SU-DHL-6 (cell line): ENCODE measurements around the gene DEPDC5.

ENCODE experiments used
- H2AFZ ChIP-seq: fragments of 200-600 bp; sonication (generic); 2 replicates; pipeline ENCODE4 v1.6.1; 2014; ENCODE audit warnings: low read depth, mild to moderate bottlenecking, moderate library complexity, mixed read lengths, antibody characterized with exemption, low read length; ENCODE audit not compliant: severe bottlenecking
- H3F3A ChIP-seq: fragments of 200-600 bp; shearing (Covaris generic); 2 replicates; pipeline ENCODE4 v1.6.0; 2016; ENCODE audit warnings: antibody characterized with exemption, mild to moderate bottlenecking; ENCODE audit not compliant: insufficient read depth
- H3K27ac ChIP-seq: fragments of 200-600 bp; sonication (generic); 2 replicates; pipeline ENCODE4 v1.5.1; 2016; ENCODE audit warnings: low read depth, mild to moderate bottlenecking, low read length, moderate library complexity, mixed read lengths
- H3K27me3 ChIP-seq: fragments of 200-600 bp; sonication (generic), shearing (Covaris generic); 2 replicates; pipeline ENCODE4 v1.6.0; 2014; ENCODE audit warnings: mild to moderate bottlenecking, low read length
- H3K36me3 ChIP-seq: fragments of 200-600 bp; sonication (generic); 2 replicates; pipeline ENCODE4 v1.6.1; 2014; ENCODE audit warnings: mild to moderate bottlenecking, low read length, mixed read lengths
- H3K4me2 ChIP-seq: fragments of 300-600, 200-600 bp; shearing (Covaris generic), sonication (generic); 2 replicates; pipeline ENCODE4 v1.6.0; 2014; ENCODE audit warnings: low read length, low read depth, mild to moderate bottlenecking; ENCODE audit not compliant: poor library complexity, severe bottlenecking
- H3K4me3 ChIP-seq: fragments of 200-600 bp; sonication (generic); 2 replicates; pipeline ENCODE4 v1.5.1; 2014; ENCODE audit warnings: antibody characterized with exemption, low read length, mild to moderate bottlenecking, mixed read lengths; ENCODE audit not compliant: insufficient read depth, poor library complexity, severe bottlenecking
- H3K79me2 ChIP-seq: fragments of 200-600 bp; sonication (generic); 2 replicates; pipeline ENCODE4 v1.6.1; 2014; ENCODE audit warnings: mild to moderate bottlenecking, low read length, moderate library complexity; ENCODE audit not compliant: insufficient read depth
- H3K9ac ChIP-seq: fragments of 200-600 bp; sonication (generic); 2 replicates; pipeline ENCODE4 v1.7.0; 2014; ENCODE audit warnings: mild to moderate bottlenecking, low read length
- H3K9me2 ChIP-seq: fragments of 200-600 bp; sonication (generic); replicated peaks from 2 replicates; pipeline ENCODE4 v1.6.1; 2014; ENCODE audit warnings: low read length; ENCODE audit not compliant: insufficient read depth
- H3K9me3 ChIP-seq: fragments of 200-600 bp; sonication (generic); 2 replicates; pipeline ENCODE4 v1.6.1; 2014; ENCODE audit warnings: low read length, mixed read lengths; ENCODE audit not compliant: insufficient read depth
- H4K20me1 ChIP-seq: fragments of 200-600 bp; sonication (generic); 2 replicates; pipeline ENCODE4 v1.6.1; 2014; ENCODE audit warnings: low read depth, mild to moderate bottlenecking, antibody characterized with exemption, low read length, moderate library complexity, mixed read lengths
- CTCF ChIP-seq: fragments of 200-600 bp; sonication (generic); IDR thresholded peaks from one replicate; pipeline ENCODE4 v1.5.1; 2017; ENCODE audit warnings: antibody characterized with exemption, mild to moderate bottlenecking, low read length, moderate library complexity; ENCODE audit not compliant: insufficient read depth, poor library complexity, severe bottlenecking
- EZH2phosphoT487 ChIP-seq: fragments of 200-600 bp; sonication (generic), shearing (Covaris generic); conservative IDR thresholded peaks from 2 replicates; pipeline ENCODE4 v1.6.1; 2018; ENCODE audit warnings: mild to moderate bottlenecking, antibody characterized with exemption, low read length, moderate library complexity, mixed read lengths

The DEPDC5 gene

GRCh38 chr22:31906086-31906485 is 152.3 kb downstream of the DEPDC5 start:
- H3K4me2 ChIP-seq: no peak overlapping the region
- H2AFZ ChIP-seq: no peak overlapping the region
- H3K27ac ChIP-seq: no peak overlapping the region
- H3K36me3 ChIP-seq: no peaks in the 10 kb centered on the region; the same call in 1 of the 2 replicates
- no peak overlapping the region for H3K4me3 ChIP-seq
- TF ChIP-seq CTCF (no peak), EZH2phosphoT487 (no peak)
- H3K9me3 ChIP-seq: no peaks in the 10 kb centered on the region
- no peaks in the 10 kb centered on the region for H4K20me1 ChIP-seq
- no peak overlapping the region for H3K9ac ChIP-seq
- H3K79me2 ChIP-seq: no peaks in the 10 kb centered on the region
- H3K9me2 ChIP-seq: no peaks in the 10 kb centered on the region
- no peaks in the 10 kb centered on the region for H3F3A ChIP-seq
- H3K27me3 ChIP-seq: no peaks in the 10 kb centered on the region

- H3K4me3 ChIP-seq: no peak overlapping the region
- no peak overlapping the region for H2AFZ ChIP-seq
- no peaks in the 10 kb centered on the region for H3K79me2 ChIP-seq
- no peaks in the 10 kb centered on the region for H3K9me2 ChIP-seq
- no peak overlapping the region for H3K27ac ChIP-seq
- H3K9ac ChIP-seq: no peak overlapping the region
- no peaks in the 10 kb centered on the region for H3K27me3 ChIP-seq
- no peaks in the 10 kb centered on the region for H3K9me3 ChIP-seq
- H3F3A ChIP-seq: no peaks in the 10 kb centered on the region
- no peaks in the 10 kb centered on the region; the same call in 1 of the 2 replicates for H3K36me3 ChIP-seq
- H4K20me1 ChIP-seq: no peaks in the 10 kb centered on the region
- TF ChIP-seq EZH2phosphoT487 (no peak), CTCF (no peak)
- no peak overlapping the region for H3K4me2 ChIP-seq
These were observed 152.8 kb downstream of the DEPDC5 start for GRCh38 chr22:31906569-31906968.

GRCh38 chr22:31909977-31910376 is 156.2 kb downstream of the DEPDC5 start:
- TF ChIP-seq EZH2phosphoT487 (no peak), CTCF (no peak)

More at GRCh38 chr22:31909977-31910376, 156.2 kb downstream of the DEPDC5 start:
- Histone ChIP-seq H3K79me2 (no peaks in the 10 kb centered on the region), H4K20me1 (no peaks in the 10 kb centered on the region), H3K27me3 (no peaks in the 10 kb centered on the region), H3K4me3 (no peak overlapping the region), H3K36me3 (no peaks in the 10 kb centered on the region), H3K4me2 (no peak overlapping the region), H2AFZ (no peak overlapping the region), H3K9me3 (no peaks in the 10 kb centered on the region), H3K9ac (no peak overlapping the region), H3K27ac (no peak overlapping the region), H3F3A (no peaks in the 10 kb centered on the region), H3K9me2 (no peaks in the 10 kb centered on the region)
